ENCODE results near the gene SCPEP1.

Gene SCPEP1

DNA sequence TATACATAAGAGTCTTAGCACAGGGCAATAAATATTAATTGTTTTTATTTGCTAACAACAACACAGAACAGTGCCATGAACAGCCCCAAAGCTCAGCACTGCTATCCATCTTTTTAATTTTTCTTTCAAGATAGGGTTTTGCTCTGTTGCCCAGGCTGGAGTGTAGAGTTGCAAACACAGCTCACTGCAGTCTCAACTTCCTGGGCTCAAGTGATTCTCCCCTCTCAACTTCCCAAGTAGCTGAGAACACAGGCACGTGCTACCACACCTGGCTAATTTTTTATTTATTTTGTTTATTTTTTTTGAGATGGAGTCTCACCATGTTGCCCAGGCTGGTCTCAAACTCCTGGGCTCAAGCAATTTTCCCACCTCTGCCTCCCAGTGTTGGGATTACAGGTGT, 59.5 kb downstream of the SCPEP1 start:
- Histone ChIP-seq H3K27me3 (ENCODE audit: control insufficient read depth, insufficient read depth, low read length) (no peaks in the 10 kb centered on the region), H3K4me1 (ENCODE audit: control insufficient read depth, insufficient read depth, low read length) (peaks cover 2% of the 10 kb centered on the region), H3K9ac (ENCODE audit: low read length) (no peak overlapping the region), H3K27ac (ENCODE audit: low read depth, low read length) (no peak overlapping the region), H3K4me3 (ENCODE audit: low read length) (no peak overlapping the region), H3K36me3 (ENCODE audit: control insufficient read depth, insufficient read depth, low read length) (no peaks in the 10 kb centered on the region)

DNA sequence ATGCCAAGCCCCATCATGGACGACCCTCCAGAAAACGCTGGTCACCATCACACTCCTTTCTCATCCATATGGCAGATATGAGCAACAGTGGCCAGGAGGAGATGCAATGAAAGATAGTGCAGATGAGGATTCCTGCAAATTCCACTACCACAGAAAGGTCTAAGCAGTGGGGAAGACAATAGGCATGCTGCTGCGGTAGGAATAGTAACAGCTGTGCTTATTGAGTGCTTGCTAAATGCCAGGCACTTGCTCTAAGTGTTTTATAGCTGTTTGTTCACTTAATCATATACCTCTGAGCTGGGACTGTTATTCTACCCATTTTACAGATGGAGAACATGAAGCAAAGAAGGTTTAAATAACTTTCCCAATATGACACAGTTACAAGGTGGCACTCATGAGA, 60.6 kb downstream of the SCPEP1 start:
- Histone ChIP-seq H3K4me3 (ENCODE audit: low read length) (no peak overlapping the region), H3K36me3 (ENCODE audit: control insufficient read depth, insufficient read depth, low read length) (no peaks in the 10 kb centered on the region), H3K9ac (ENCODE audit: low read length) (no peak overlapping the region), H3K4me1 (ENCODE audit: control insufficient read depth, insufficient read depth, low read length) (peaks cover 2% of the 10 kb centered on the region), H3K27ac (ENCODE audit: low read depth, low read length) (no peak overlapping the region), H3K27me3 (ENCODE audit: control insufficient read depth, insufficient read depth, low read length) (no peaks in the 10 kb centered on the region)

DNA sequence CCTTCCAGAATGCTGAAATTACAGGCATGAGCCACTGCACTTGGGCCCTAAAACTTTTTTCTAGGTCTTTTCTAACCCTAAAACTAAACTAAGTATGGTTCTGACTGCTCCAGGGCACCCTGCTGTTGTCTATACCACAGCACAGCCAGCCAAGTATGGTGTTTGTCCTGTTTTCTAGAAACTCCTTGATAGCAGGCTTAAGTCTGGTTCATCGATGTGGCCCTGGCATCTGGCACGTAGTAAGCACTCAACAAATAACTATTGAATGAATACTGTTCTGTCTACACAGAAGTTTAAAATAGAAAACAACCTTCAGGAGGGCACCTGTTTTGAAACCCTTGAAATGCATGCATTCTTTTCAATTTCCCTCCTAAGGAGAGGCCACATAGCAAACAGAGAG, 62.6 kb downstream of the SCPEP1 start:
- Histone ChIP-seq H3K4me1 (ENCODE audit: control insufficient read depth, insufficient read depth, low read length) (no peaks in the 10 kb centered on the region), H3K27ac (ENCODE audit: low read depth, low read length) (no peak overlapping the region), H3K36me3 (ENCODE audit: control insufficient read depth, insufficient read depth, low read length) (no peaks in the 10 kb centered on the region), H3K27me3 (ENCODE audit: control insufficient read depth, insufficient read depth, low read length) (no peaks in the 10 kb centered on the region), H3K9ac (ENCODE audit: low read length) (no peak overlapping the region), H3K4me3 (ENCODE audit: low read length) (no peak overlapping the region)

DNA sequence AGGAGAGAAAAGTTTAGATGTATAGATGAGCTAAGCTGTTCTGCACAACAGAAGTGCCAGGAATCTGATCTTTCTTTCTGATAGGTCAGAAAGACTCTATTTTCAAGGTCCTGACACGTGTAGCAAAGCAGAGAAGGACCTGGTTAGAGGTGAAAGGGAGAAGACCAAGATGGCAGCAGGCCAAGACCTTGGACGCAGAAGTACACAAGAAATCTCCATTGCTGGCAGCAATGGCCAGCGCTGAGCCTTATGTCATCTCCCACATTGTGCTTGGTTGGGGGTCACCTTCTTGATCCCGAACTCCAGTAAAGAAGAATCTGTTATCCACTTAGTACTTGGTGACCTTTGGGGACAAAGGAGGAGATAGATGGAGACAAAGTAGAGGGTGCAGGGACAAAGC, 65.3 kb downstream of the SCPEP1 start:
- H3K9ac ChIP-seq (ENCODE audit: low read length), result no peak overlapping the region
- no peak overlapping the region for H3K4me3 ChIP-seq (ENCODE audit: low read length)
- H3K27ac ChIP-seq (ENCODE audit: low read depth, low read length), result no peak overlapping the region
- H3K36me3 ChIP-seq (ENCODE audit: control insufficient read depth, insufficient read depth, low read length), result no peaks in the 10 kb centered on the region
- H3K27me3 ChIP-seq (ENCODE audit: control insufficient read depth, insufficient read depth, low read length), result no peaks in the 10 kb centered on the region
- H3K4me1 ChIP-seq (ENCODE audit: control insufficient read depth, insufficient read depth, low read length), result no peaks in the 10 kb centered on the region

DNA sequence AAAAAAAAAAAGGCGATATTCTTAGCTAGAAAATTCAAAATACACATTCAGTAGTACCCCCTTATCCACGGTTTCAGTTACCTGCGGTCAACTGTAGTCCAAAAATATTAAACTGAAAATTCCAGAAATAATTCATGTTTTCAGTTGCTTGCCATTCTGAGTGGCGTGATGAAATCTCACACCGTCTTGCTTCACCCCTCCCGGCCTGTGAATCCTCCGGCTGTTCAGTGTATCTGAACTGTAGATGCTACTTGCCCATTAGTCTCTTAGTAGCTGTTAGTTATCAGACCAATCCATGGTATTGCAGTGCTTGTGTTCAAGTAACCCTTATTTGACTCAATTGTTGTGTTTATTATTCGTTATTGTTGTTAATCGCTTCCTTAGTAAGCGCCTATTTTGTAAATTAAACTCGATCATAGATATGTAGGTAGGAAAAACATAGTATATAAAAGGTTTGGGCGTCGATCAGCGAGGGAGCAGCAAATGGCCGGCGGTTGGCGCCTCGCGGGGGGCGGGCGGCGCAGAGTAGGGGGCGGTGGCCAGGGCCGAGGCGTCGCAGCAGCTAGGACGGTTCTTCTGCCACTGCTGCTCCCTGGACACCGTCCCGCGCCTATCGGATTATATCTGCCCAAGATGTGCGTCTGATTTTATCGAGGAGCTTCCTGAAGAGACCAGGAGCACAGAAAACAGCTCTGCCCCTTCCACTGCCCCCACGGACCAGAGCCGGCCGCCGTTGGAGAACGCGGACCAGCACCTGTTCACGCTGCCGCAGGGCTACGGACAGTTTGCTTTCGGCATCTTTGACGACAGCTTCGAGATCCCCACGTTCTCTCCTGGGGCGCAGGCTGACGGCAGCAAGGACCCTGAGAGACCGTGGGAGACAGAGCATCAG, 67.3 kb downstream of the SCPEP1 start:
- no peaks in the 10 kb centered on the region for H3K4me1 ChIP-seq (ENCODE audit: control insufficient read depth, insufficient read depth, low read length)
- peak overlapping the region; percentile 65 for H3K4me3 ChIP-seq (ENCODE audit: low read length)
- H3K27ac ChIP-seq (ENCODE audit: low read depth, low read length), result no peak overlapping the region
- H3K27me3 ChIP-seq (ENCODE audit: control insufficient read depth, insufficient read depth, low read length), result no peaks in the 10 kb centered on the region
- H3K36me3 ChIP-seq (ENCODE audit: control insufficient read depth, insufficient read depth, low read length), result no peaks in the 10 kb centered on the region
- no peak overlapping the region for H3K9ac ChIP-seq (ENCODE audit: low read length)

DNA sequence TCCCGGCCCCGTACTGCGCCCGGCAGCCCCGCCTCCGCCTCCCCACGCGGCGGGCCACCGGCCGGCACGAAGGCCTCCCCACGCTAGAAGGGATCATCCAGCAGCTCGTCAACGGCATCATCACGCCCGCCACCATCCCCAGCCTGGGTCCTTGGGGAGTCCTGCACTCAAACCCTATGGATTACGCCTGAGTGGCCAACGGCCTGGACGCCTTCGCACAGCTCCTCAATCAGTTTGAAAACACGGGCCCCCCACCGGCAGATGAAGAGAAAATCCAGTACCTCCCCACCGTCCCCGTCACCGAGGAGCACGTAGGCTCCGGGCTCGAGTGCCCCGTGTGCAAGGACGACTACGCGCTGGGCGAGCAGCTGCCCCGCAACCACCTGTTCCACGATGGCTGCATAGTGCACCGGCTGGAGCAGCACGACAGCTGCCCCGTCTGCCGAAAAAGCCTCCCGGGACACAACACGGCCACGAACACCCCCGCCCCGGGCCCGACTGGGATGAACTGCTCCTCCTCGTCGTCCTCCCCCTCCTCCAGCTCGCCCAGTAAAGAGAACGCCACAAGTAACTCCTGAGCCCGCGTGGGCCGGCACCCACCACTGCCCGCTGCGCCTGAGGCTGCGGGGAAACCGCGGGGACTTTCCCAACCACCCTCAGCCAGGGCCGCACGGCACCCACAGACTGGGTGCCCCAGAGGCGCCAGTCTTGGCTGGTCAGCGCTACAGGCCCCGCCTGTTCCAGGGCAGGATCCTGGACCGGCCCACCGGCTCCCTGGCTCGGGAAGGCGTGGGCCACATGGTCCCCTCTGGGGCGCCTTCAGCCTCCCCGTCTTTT, 68.2 kb downstream of the SCPEP1 start:
- H3K4me1 ChIP-seq (ENCODE audit: control insufficient read depth, insufficient read depth, low read length), result no peaks in the 10 kb centered on the region
- H3K27me3 ChIP-seq (ENCODE audit: control insufficient read depth, insufficient read depth, low read length), result no peaks in the 10 kb centered on the region
- no peak overlapping the region for H3K27ac ChIP-seq (ENCODE audit: low read depth, low read length)
- H3K36me3 ChIP-seq (ENCODE audit: control insufficient read depth, insufficient read depth, low read length), result no peaks in the 10 kb centered on the region
- H3K4me3 ChIP-seq (ENCODE audit: low read length), result peak overlapping the region; percentile 65
- no peak overlapping the region for H3K9ac ChIP-seq (ENCODE audit: low read length)

DNA sequence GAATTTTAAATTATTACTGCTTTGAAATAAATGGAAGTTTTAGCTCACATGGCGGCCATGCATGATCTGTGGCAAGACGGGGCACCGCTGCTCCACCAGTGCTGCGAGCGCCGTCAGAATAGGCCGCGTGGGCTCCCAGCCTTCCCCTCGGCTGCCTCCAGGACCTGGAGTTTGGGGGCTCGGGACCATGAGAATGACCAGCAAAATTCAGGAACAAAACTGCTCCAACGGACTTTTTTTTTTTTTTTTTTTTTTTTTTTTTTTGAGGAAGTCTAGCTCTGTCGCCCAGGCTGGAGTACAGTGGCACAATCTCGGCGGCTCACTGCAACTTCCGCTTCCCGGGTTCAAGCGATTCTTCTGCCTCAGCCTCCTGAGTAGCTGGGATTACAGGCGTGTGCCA, 68.8 kb downstream of the SCPEP1 start:
- Histone ChIP-seq H3K4me1 (ENCODE audit: control insufficient read depth, insufficient read depth, low read length) (no peaks in the 10 kb centered on the region), H3K27me3 (ENCODE audit: control insufficient read depth, insufficient read depth, low read length) (no peaks in the 10 kb centered on the region), H3K4me3 (ENCODE audit: low read length) (no peak overlapping the region), H3K36me3 (ENCODE audit: control insufficient read depth, insufficient read depth, low read length) (no peaks in the 10 kb centered on the region), H3K9ac (ENCODE audit: low read length) (no peak overlapping the region), H3K27ac (ENCODE audit: low read depth, low read length) (no peak overlapping the region)

DNA sequence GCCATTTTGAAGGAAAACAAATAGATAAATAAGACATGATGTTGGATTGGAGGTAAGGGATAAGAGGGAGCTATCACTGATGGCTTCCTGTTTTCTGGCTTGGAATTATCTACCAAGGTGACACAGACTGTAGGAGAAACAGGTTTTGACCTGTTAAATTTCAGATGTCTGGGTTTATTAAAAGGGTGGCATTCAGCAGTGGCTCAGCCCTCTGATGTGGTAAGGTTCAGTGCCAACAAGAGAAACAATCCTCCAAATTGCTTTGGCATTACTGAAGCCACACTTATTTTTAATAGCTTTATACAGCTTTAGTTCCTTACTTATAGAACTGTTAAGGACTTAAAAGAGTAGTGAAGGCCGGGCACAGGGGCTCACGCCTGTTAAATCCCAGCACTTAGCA, 70.2 kb downstream of the SCPEP1 start:
- Histone ChIP-seq H3K4me1 (ENCODE audit: control insufficient read depth, insufficient read depth, low read length) (peaks cover 3% of the 10 kb centered on the region), H3K36me3 (ENCODE audit: control insufficient read depth, insufficient read depth, low read length) (no peaks in the 10 kb centered on the region), H3K27me3 (ENCODE audit: control insufficient read depth, insufficient read depth, low read length) (no peaks in the 10 kb centered on the region), H3K27ac (ENCODE audit: low read depth, low read length) (no peak overlapping the region), H3K4me3 (ENCODE audit: low read length) (no peak overlapping the region), H3K9ac (ENCODE audit: low read length) (no peak overlapping the region)

DNA sequence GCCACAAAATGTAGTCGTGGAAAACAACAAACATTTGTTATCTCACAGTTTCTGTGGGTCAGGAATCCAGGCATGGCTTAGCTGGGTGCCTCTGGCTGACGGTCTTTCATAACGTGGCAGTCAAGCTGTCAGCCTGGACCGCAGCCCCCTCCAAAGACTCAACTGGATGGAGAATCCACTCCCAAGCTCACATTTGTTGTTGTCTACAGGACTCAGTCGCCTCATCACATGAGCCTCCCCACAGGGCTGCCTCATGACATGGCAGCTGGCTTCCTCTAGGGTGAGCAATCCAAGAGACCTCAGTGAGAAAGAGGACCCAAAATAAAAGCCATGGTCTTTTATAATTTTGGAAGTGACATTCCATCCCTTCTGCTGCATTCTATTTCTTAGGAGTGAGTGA, 72.4 kb downstream of the SCPEP1 start:
- Histone ChIP-seq H3K27me3 (ENCODE audit: control insufficient read depth, insufficient read depth, low read length) (no peaks in the 10 kb centered on the region), H3K9ac (ENCODE audit: low read length) (no peak overlapping the region), H3K4me3 (ENCODE audit: low read length) (no peak overlapping the region), H3K36me3 (ENCODE audit: control insufficient read depth, insufficient read depth, low read length) (no peaks in the 10 kb centered on the region), H3K27ac (ENCODE audit: low read depth, low read length) (no peak overlapping the region), H3K4me1 (ENCODE audit: control insufficient read depth, insufficient read depth, low read length) (peaks cover 6% of the 10 kb centered on the region)

DNA sequence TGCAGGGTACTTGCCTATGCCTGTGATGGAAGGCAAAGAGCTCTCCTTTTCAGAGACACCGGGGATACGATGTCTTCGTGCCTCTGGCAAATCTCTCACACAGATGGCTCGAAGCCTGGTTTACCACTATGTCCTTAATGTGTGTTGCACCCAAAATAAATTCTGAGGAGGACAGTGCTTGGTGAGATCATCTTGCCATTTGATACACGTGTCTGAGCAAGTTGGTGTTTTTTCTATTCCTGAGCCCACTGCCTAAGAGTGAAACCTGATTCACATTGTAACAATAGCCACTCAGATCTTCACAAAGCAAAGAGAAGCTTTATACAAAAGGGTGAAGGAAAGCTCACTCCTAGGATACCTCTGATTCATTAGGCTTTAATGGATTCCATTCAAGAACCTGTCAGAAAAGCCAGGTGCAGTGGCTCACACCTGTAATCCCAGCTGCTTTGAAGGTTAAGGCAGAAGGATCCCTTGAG, 74.0 kb downstream of the SCPEP1 start:
- Histone ChIP-seq H3K9ac (ENCODE audit: low read length) (no peak overlapping the region), H3K4me1 (ENCODE audit: control insufficient read depth, insufficient read depth, low read length) (peaks cover 6% of the 10 kb centered on the region), H3K27me3 (ENCODE audit: control insufficient read depth, insufficient read depth, low read length) (no peaks in the 10 kb centered on the region), H3K36me3 (ENCODE audit: control insufficient read depth, insufficient read depth, low read length) (no peaks in the 10 kb centered on the region), H3K27ac (ENCODE audit: low read depth, low read length) (no peak overlapping the region), H3K4me3 (ENCODE audit: low read length) (no peak overlapping the region)

Measured in rectal smooth muscle tissue (tissue), 1 donor.